ENCODE results near the gene CFAP410.

GRCh38 chr21:44372616-44373015 is 33.4 kb upstream of the CFAP410 start:
- TF ChIP-seq POLR2A (IDR thresholded peaks at IDR 0.05) (no peak), CTCF (IDR thresholded peaks at IDR 0.05 in 8 of 11, conservative IDR thresholded peaks at IDR 0.05 in 3 of 11) (no peak)

Data from spleen (tissue), 7 donors.